HG02840 (cell line): ENCODE data around the gene MYLK.

Experiments used
- ATAC-seq: cut with Tn5 transposase; IDR thresholded peaks from one replicate; pipeline ENCODE4 v1.9.1; 2021; ENCODE audit warnings: mild to moderate bottlenecking, moderate library complexity, moderate number of reproducible peaks; ENCODE audit not compliant: unreplicated experiment, low FRiP score

Gene MYLK

DNA sequence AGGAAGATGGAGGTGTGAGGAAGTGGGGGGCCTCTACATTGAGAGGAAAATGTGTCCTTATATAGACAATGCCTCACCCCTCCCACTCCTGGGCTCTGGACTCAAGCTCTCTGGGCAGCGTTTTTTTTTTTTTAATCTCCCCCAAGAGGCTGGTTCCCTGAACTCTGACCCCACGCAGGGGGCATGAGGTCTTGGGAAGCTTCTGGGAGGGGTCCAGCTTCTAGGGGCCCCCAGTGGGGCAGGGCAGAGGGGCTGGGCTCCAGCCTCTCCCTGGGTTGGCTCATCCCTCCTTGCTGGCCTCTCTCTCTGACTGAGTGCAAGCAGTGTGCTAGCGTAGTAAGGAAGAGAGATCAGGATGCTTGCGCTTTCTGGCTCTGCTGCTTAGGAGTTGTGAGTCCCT is 197.9 kb downstream of the MYLK start:
- ATAC-seq = no peak

DNA sequence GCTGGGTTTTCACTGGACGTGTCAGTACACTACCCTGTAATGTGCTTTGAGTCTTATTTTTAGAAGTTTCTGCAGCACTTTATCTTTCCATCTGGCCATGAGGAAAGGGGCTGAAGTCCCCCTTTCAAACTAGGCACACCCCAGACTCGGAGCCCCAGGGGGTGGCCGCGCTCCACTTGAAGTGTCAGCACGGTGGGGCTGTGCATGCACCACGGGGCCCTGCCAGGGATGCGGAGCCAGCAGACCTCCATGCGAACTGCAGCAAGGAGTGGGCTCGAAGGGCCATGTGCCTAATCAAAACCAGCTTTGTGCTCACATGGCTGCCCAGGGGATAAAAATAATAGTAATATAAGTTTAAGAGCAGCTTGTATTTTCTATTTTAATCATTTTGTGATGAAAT is 198.4 kb downstream of the MYLK start:
- no peak for ATAC-seq

DNA sequence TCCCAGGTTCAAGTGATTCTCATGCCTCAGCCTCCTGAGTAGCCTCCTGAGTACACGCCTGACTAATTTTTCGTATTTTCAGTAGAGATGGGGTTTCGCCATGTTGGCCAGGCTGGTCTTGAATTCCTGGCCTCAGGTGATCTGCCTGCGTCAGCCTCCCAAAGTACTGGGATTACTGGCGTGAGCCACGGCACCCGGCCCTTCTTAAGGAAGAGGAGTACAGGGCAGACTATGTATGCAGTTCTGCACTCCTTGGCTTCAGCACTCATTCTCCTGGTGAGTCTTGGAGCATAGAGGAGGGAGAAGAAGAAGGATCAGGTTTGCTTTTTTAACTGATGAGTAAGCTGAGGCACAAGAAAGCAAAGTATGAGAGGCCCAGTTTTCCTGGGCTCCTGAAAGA is 199.5 kb downstream of the MYLK start:
- ATAC-seq = no peak

DNA sequence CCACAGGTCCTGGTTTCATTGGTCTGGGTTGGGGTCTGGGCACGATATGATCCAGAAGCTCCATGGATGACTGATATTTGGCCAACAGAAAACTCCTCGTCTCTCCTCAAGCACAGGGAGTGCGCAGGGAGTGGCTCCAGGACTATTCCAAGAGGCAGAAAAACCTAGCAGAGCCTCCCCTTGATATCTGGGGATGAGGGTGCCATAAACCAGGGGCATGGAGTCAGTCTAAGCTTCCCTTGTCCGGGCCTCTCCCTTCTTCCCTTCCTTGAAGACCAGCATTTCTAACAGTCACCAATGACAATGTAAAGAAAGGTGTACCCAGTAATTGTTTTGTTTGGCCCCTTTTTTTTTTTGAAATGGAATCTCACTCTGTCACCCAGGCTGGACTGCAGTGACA is 199.9 kb downstream of the MYLK start:
- no peak for ATAC-seq

DNA sequence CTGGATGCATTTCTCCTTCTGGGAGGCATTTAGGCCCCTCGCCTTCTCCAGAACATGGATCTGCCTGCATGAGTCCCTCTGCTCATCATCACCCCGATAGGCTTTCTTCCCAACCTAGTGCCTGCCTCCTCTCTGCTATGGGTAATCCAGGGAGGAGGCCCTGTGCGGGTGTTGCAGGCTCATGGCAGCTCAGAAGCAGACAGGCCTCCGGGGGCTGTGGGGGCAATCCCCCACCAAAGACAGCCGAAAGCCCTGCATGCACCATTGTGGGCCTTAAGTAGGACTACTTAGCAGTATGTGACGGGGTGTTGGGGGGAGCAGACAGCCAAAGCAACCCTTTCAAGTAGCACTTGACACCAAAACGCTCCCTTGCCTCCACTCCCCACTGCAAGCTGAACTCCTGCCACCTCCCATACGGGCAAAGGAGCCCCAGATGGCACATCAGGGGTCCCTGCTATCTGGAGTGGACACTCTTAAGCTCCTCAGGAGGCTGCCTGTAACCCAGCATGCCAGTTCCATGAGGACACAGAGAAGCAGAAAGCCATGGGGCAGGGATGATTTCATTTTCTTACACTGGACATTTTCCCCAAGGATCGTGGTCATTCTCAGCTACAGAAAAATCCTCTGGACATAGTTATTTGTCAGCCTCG is 200.5 kb downstream of the MYLK start:
- ATAC-seq = no peak

DNA sequence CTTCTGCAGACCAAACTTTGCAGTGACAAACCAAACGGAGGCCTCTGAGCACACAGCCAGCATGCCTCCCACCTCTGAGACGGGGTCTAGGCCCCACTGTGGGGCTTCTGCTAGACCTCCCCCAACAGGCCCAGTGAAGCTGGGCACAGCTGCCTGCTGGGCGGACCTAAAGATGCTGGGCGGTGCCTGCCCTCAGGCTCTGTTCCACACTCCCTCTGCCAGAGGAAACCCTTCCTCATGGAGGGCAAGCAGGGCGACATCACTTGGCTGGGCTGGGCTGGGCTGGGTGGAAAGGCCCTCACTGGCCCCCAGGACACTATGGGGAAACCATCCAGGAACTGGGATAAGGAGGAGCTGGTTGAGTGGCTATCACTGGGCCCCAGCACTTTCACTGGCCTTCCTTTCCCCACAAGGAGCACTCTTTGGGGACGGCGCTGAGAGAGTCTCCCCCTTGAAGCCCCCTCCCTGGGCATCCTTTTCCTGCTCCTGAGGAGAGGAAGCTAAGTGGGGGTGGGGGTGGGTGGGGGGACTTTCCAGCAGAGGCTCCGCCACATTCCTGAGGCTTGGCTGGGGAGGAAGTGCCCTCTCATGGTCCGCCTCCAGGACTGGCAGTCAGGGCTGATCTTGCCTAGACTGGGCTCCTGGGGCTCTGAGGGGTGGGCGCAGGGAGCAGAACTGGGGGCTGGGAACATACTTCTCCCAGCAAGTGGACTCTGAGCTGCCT is 201.2 kb downstream of the MYLK start:
- no peak for ATAC-seq

DNA sequence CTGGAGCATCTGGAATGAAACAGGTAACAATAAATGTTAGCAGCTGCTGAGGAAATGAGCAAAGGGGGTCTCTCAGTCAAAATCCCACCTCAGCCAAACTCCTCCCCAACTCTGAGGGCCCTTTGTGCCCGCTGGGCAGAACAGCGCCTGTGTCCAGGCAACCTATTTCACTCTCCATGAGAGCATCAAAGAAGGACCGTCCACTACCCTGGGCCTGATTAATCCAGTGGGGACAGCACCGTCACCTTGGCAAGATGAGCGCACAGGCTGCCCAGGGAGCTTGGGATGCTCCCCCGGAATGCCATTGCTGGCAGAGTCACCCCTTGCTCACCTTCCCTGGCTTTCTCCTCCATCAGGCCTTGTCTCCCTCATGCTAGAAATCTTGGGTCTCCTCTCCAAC is 201.8 kb downstream of the MYLK start:
- ATAC-seq = no peak

DNA sequence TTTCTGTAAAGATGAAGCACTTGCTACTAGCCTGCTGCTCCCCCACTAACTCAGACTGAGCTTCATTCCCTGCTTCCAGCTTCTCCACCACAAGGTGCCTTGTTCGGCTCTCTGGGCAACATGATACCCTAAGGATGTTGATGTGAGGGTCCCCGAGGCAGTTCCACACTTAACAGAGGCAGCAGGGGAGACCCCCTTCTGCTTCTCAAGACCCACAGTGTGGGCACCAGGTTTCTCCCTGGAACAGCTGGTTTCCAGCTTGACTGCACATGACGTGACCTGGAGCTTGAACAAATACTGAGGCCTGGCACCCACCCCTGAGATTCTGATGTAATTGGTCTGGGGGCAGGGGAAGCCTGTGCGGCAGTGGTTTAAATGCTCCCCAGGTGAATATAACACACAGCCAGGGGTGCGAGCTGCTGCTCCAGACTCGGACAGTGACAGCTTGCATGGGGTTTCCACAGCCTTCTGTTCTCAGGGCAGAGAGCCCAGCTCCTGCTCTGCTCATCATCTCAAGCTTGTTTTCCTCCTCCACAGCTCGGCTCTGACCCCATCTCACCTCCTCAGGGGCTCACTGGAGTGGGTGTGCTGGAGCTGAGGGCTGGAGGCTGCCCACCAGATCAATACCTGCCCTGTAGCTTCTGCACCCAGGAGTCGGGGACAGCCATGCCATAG is 204.3 kb downstream of the MYLK start:
- no peak for ATAC-seq

DNA sequence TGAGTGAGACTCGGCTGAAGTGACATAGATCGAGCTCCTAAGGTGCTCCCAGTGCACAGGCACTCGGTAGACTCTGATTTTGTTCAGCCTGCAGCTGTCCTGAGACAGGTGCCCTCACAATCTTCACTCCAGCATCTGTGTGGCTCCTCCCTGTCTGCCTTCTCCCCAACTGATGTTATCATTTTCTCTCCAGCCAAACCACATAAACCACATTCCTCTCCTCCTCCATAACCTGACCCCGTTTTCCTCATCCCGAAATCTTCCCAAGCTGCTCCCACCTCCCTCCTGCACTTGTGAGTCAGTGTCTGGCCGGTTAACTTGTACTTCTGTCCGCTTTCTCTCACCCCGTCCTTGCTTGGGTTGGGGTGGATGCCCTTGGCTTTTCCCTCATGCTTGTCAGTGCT is 206.0 kb downstream of the MYLK start:
- no peak for ATAC-seq

DNA sequence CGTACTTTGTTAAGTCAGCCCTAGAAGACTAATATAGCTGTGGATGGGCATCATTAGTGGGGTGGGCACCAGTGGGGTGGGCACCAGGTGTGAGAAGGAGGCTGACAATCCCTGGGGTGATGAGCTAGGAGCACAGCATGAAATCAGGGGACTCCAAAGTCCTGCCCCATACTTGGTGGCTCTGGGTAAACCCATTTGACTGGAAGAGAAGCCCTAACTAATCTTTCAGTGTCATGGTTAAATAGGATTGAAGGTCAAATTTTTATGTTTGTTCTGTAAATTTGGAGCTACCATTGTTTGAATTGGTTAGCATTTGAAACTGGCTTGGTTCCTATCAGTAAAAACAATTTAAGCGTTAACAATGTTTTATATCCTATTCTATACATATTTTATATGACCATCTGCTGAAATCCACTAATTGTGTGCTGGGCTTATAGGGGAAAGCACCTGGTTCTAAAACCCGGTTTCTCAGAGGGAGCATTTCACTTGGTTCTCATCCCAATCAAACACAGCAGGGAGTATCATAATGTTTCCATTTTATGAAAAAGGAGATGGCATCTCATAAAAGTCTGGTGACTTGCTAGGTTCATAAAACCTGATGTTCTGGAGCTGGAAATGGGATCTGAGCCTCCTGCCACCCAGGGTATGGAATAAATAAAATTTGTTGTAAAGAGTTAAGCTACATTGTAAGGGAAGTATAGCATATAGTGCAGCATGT is 211.5 kb downstream of the MYLK start:
- no peak for ATAC-seq

DNA sequence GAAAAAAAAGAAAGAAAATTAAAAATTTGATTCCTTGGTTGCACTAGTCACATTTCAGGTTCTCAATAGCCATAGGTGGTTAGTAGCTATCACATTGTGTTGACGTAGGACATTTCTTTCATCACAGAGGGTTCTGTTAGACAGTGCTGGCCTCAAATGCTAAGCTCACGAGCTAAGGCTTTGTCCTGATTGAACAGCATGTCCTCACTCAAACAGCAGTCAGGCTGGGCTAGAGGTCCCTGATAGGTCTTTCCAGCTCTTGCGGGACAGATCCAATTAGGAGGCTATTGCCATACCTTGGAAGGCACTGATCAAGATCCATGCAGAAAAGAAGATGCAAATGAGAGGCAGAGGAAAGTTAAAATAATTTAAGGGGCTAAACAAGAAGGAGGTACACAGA is 213.4 kb downstream of the MYLK start:
- ATAC-seq = no peak

DNA sequence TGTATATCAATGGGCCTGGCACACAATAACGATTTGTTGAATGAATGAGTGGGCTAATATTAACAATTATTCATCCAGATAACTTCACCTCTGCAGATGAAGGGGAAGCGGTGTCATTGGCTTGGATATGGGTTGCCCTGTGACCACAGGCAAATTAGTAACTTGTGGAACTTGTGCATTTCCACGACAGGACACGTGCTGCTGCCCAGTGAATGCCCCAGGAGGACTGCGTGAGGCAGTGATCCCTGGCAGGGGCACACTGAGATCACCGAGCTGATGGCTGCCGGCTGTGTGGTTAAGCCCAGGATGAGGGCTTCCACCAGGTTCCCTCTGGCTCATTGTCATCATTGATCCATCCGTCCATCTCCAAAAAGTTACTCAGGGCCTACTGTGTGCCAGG is 215.2 kb downstream of the MYLK start:
- no peak for ATAC-seq

DNA sequence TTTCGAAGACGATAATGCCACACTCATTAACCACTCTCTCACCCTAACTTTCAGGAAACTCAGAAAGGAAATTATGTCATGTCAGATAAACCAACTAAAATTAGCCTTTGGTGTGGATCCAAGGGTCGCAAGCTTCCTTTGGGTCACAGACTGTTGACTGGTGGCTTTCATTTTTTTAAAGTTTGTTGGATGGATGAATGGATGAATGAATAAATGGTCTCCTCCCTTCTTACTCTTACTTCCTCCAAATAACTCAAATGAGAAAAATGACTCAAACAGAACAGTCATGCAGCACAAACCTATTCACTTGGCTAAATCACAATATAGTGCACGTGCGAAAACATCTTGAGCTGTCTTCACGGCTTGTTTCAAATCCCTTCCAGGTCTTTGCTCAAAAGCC is 216.3 kb downstream of the MYLK start:
- no peak for ATAC-seq

DNA sequence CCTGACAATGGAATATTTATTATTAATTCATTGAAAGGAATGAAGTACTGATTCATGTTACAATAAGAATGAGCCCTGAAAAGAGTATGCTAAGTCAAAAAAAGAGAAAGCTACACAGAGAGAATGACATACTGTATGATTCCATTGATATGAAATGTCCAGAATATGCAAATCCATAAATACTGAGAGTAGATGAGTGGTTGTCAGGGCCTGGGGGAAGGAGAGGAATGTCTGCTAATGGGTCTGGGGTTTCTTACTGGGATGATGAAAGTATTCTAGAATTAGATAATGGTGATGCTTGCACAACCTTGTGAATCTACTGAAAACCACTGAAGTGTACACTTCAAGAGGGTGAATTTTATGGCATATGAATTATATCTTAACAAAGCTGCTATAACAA is 219.4 kb downstream of the MYLK start:
- ATAC-seq = no peak

DNA sequence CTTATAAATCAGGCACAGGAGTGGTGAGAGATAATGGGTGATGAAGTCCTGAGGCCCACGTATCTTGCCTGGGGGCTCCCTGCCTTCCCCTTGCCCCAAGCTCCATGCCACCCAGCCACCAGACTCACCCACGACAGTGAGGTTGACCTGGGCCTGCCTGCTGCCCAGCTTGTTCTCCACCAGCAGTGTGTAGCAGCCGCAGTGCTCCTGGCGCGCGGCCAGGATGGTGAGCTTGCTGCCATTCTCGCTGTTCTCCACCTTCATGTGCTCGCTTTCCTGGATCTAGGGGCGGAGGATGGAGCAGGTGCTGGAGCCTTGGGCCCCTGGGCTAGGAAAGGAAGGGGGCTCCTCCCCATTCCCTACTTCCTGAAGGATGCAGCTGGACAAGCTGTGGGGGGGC is 220.2 kb downstream of the MYLK start:
- no peak for ATAC-seq

DNA sequence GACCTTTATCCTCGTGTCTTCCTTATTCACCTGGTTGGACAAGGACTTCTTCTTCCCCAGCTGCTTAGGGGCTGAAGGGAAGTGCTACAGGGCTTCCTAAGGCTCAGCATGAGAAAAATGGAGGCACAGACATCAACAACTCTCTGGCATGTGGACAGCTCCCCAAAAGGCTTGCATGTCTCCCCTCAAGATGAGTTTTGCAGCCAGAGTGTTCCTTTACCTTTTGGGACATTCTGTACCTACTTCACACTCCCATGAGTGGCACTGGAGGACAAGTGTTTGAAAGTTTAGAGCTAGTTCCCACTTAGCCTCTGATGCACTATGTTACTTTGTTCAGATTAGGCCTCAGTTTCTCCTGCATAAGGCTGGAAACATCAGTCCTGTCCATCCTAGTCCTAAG is 222.2 kb downstream of the MYLK start:
- ATAC-seq = no peak

DNA sequence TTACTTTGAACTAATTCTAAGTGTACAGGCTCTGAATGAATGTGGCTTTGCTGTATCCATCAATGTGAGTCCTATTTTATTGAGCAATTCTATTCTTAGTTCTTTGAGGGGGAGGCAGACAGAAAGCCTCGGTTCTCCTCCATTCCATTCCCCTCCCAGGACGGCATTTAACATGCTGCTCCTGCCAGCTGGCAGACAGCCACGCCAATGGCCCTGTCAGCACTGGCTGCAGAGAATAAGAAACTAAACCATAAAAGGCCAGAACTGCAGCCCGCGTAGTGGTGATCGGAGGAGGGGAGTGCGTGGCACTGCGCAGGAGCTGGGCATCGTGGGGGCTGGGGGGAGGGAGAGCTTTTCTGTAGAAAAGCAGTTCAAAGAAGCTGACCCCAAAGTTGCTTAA is 223.2 kb downstream of the MYLK start:
- no peak for ATAC-seq

DNA sequence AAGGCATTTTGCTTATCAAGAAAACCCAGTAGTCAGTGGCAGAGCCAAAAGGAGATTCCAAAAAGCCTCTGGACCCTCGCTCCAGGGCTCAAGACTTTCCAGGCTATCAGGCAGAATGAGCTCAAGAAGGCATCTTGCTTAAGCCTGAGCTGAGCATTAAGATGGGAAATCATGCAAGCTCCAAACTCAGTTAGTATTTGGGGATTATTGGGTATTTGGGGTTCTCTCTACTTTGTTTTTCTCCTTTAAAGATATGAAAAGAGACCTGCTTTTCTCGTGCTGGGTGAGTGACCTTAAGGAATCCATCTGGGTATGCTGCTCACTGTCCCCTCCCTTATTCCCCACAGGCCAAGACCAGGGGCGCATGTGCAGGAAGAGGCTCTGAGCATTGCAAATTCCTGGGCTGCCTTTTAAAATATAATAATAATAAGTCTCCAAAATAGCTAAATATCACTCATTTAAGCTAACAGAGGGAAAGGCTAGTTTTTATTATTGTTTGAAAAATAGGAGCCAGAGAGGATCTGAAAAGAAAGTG is 223.9 kb downstream of the MYLK start:
- ATAC-seq = no peak

DNA sequence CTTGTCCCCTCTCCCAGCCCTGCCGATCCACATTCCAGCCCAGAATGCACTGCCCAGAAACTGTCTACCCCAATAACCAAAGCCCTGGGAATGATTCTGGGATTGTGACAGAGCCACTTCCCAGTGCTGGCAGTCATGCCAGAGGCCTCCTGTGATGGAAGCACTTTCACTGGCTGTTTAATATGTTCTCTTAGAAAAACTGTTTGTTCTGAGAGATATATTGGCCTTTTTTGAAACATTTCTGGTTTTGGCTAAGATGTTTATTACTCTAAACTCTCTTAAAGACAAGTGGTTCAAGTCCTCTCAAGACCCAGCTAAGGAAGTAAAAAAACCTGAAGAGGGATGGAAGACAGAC is 225.3 kb downstream of the MYLK start:
- ATAC-seq = no peak

DNA sequence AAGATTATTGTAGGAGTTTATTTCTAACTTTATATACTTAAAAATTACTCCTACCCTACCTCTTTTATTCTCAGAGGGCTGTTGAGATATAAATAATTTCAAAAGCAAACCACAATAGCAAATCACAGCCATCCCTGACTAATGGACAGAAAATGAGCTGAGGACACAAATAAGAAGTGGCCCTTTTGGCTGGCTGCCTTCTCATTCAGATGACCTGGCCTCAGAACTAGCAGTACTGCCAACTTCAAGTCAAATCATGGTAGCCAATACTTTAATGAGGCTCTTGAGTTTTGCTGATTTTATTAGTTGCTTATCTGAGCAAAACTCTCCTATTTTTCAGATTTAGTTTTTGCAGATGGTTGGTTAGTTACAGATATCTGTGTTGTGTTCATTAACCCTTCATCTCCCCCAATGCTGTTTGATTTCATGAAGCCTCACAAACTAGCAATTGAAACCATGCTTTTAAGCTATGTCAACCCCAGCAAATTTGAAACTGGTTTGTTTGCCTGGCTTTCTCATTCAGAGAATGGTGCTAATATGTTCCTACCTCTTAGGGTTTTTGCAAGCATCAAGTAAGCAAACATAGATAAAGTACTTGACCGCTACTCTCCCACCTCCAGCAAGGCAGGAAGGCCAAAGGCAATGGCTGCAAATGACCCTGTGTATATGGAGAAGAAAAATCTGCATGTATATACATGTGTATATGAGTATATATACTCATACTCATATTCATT is 225.8 kb downstream of the MYLK start:
- no peak for ATAC-seq
